HG03135 (cell line): ENCODE measurements around the gene ALG8.
"Not testable (repeated sequence)": the region's sequence is repeated elsewhere in the genome, so short reads cannot be mapped to it uniquely, and the experiment has no call there.

Source experiments
- ATAC-seq: cut with Tn5 transposase; IDR thresholded peaks from one replicate; pipeline ENCODE4 v1.9.1; 2021; ENCODE audit warnings: mild to moderate bottlenecking, moderate library complexity; ENCODE audit not compliant: unreplicated experiment

Gene ALG8

DNA sequence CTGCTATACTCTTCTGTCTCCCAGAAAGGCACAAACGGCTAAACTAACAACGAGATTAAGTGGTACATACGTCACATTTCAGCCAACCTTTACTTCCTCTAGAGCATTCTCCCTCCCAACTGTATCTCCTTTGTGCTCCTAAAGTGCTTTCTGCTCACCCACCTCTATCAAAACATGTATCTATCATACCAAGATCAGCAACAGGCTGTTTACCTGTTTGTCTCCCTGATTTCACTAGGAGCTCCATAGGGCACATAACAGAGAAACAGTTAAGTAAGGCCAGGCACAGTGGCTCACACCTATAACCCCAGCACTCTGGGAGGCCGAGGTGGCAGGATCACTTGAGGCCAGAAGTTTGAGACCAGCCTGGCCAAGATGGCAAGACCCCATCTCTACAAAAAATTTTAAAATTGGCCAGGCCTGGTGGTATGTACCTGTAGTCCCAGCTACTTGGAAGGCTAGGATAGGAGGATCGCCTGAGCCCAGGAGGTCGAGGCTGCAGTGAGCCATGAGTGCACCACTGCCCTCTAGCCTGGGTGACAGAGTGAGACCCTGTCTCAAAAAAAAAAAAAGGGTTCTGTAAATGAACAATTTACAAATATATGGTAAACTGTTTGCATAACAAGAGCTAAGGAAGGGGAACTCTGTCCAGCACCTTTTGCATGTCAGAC is 62.6 kb downstream of the ALG8 start:
- no peak for ATAC-seq

- ATAC-seq: no peak
Measured at GRCh38 chr11:78074756-78075155, 64.7 kb downstream of the ALG8 start.

GRCh38 chr11:78072455-78072854 is 67.0 kb downstream of the ALG8 start:
- ATAC-seq: no peak

- ATAC-seq: no peak
Measured at GRCh38 chr11:78071717-78072116, 67.7 kb downstream of the ALG8 start.

DNA sequence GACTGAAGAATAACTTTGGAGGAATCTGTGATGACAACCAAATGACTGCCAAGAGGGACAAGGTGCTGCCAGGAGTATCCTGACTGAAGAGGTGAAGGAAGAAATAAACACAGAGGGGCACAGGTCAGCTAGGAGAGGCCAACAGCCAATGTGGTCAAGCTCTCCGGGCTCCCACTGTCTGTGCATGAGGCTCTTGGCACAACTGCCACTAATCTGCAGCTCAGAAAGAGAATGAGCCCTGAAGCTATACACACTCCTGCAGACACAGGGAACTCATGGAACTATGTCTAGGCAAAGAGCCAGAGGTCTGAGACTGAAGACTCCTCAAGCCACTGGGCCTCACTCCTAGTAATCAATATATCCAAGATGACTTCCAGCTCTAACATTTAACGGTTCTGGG is 68.8 kb downstream of the ALG8 start:
- no peak for ATAC-seq

DNA sequence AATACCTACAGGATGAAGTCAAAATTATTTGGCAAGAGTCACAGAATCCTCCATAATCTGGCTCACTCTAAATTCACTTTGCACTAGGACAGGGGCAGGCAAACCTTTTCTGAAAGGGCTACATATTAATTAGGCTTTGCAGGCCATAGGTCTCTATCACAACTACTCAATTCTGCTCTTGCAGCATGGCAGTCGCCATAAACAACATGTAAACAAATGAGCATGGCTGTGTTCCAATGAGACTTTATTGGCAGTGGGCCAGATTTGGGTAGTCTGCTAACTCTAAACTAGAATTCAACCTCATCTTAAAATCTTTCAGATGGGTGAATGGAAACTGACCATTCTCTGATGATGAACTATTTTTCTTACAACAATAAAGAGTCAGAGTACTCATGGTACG is 70.0 kb downstream of the ALG8 start:
- ATAC-seq: no peak

DNA sequence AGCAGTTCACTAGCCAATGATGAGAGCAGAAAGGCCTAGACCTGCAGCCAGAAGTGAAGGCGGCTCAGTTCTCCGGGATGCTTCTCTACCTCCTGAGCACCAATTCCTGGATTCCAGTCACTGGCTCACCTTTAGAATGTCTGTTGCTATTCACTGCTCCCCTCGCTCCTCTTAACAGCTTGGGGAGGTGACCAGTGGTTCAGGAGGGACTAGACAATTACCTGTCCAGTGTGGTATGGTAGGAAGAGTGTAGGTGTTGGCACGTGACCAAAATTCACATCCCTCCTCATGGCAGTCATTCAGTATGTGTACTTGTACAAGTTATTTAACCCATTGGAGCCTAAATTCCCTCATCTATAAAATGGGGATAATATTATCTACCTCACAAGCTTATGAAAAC is 71.7 kb downstream of the ALG8 start:
- ATAC-seq: no peak

DNA sequence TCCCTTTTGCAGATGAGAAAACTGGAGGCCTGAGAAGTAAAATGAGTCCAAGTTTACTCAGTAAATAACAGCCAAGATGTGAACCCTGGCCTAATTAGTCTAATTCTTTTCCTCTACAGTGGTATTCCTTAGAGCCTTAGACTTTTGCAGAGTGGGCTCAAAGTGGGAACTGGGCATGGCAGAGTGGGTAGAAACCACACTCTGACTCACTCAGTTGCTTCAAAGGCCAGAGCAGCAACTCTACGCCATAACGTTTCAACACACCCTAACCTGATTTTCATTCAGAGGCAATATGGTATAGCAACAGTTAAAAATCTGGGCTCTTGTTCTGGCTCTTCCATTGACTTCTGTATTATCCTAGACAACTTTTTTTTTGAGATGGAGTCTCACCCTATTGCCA is 73.0 kb downstream of the ALG8 start:
- ATAC-seq: no peak

DNA sequence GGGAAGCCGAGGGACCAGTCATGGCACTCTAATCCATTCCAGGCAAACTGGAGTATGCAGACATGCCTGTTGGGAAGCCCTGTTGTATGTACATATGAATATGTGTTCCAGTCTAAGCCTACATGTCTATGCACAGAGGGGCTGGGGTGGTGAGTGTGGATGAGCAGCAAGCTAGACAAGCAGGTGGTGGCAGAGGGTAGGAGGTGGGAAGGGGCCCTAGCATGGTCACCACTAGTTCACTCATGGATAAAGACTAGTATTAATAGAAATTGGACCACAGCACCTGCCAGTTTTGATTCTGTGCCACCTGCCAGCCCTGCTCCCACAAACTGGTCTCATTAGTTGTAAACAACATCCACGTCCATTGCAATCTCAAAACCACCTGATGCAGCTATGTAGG is 74.2 kb downstream of the ALG8 start:
- ATAC-seq: no peak

DNA sequence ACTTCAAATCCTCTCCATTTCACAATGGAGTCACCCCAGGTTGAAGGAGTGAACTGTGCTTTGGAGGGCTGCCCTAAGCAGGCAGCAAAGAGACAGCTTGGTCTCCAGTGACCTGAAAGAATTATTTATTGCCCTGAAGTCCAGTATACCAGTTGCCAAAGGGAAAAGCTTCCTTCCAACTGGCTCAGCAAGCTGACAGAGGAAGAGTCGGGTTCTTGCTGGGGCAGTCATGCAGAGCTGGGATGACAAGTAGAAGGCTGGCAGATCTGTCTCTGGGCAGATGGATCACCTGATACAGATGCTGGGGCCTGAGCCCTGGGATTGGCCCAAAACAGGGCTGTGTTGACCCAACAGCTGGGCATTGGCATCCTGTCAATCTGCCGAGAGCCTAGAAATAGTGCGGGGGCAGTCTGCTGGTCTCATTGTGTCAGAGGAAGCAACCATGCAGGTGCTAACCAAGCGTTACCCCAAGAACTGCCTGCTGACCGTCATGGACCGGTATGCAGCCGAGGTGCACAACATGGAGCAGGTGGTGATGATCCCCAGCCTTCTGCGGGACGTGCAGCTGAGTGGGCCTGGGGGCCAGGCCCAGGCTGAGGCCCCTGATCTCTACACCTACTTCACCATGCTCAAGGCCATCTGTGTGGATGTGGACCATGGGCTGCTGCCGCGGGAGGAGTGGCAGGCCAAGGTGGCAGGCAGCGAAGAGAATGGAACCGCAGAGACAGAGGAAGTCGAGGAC is 75.8 kb downstream of the ALG8 start, which contains the start of gene THRSP:
Gene THRSP, plus strand, starts transcription at position 422 of the 742 bp plus-strand sequence. Its CDS starts 21 bp downstream, at position 443.
- ATAC-seq: no peak

GRCh38 chr11:78062671-78063070 is 76.8 kb downstream of the ALG8 start:
- no peak for ATAC-seq

DNA sequence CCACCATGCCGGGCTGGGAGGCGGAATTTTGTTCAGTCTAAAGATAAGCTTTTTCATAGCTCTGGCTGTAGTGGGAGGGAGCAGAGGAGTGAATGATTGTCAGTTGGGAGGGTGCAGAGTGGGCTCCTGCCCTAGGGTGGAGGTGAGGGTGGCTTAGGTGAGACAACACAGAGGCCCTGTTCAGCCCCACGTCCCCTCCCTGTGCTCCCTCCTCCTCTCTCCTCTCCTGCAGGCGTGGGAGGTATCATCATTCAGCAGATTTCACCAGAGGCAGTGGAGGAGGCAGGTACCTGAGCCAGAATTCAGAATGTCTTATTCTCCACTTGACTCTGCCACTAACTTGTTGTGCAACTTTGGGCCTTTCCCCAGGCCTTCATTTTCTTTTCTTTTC is 77.5 kb downstream of the ALG8 start:
- no peak for ATAC-seq

GRCh38 chr11:78061088-78061920 is 78.1 kb downstream of the ALG8 start:
- ATAC-seq: no peak

- no peak for ATAC-seq
Measured at GRCh38 chr11:78060533-78060932, 78.9 kb downstream of the ALG8 start.

- ATAC-seq: not testable (repeated sequence)
Measured at GRCh38 chr11:78059749-78060328, 79.6 kb downstream of the ALG8 start.

DNA sequence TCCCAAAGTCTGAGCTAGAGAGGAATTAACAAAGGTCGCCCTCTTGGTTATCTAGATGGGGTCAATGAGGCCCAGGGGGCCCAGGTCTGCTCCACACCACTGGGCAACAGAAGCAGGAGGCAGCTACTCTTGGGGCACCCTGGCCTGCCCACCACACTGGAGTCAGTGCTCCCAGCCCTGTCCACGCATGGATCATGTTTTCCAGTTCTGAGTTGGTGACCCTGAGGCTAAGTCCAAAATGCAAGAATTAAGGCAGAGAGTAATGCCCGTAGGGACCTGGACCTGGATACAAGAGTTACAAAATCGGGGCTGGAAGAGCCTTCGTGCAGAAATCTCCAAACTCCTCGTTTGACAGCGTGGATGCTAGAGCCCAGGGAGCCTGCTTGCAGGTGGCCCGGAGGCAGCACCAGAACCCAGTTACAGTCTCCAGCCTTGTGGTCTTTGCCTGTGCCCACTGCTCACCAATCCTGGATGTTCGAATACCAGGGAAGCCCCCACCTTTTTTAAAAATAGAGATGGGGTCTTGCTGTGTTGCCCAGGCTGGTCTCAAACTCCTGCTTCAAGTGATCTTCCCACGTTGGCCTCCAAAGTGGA is 81.9 kb downstream of the ALG8 start:
- ATAC-seq: no peak

GRCh38 chr11:78056093-78056492 is 83.3 kb downstream of the ALG8 start:
- ATAC-seq: no peak

GRCh38 chr11:78054971-78055370 is 84.5 kb downstream of the ALG8 start:
- no peak for ATAC-seq

DNA sequence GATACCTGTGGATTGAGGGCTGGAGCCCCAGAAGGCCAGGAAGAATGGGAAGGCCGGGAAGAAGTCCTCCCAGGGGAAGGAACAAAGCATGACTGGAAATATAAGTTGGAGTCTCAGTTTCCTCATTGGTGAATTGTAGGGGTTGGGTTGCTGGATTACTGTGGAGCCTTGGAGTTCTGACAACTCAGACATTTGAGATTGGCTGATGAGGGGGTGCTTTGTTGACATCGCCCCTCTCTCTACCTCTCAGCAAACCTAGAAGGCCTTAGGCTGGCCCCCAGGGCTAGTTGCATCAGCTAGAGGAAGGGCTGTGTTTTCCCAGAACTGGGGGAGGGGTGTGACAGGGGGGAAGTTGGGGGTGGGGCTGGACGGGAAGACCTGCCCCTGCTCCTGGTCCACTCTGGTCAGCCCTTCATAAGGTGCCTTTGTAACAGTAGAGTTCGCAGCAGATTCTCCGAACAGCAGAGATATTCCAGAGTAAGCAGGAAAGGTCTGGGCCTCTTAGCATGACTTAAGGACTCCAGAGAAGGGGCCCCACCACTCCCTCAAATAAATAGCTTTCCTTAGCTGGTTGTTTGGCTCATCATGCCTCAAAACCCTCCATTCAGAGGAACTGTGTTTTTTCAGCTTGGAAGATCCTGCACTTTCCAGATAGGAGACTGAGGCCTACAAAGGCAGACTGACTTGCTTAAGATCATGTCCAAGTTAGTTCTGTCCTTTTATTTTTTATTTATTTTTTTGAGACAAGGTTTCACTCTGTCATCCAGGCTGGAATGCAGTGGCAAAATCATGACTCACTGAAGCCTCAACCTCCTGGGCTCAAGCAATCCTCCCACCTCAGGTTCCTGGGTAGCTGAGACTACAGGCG is 88.2 kb downstream of the ALG8 start:
- no peak for ATAC-seq
